HL-60 (cell line): ENCODE data around the gene AWAT1.

ENCODE experiments used
- DNase-seq, 2 experiments: peaks; one replicate each; pipeline ENCODE4 v3.0.0-alpha.2; 2010 to 2020; ENCODE audit warnings: low read depth in 1 of 2, low spot score in 1 of 2
- H3K27ac ChIP-seq: fragments of 250-450 bp; sonication (Bioruptor Pico); replicated peaks from 2 replicates; pipeline ENCODE4 v1.5.1; 2020; ENCODE audit warnings: mild to moderate bottlenecking, moderate library complexity
- H3K27me3 ChIP-seq: fragments of 250-450 bp; sonication (Bioruptor Pico); 2 replicates; pipeline ENCODE4 v1.5.1; 2021; ENCODE audit warnings: mild to moderate bottlenecking, moderate library complexity; ENCODE audit not compliant: insufficient read depth, poor library complexity, severe bottlenecking
- H3K4me3 ChIP-seq: replicated peaks from 2 replicates; pipeline ENCODE4 v1.5.1; 2011; ENCODE audit warnings: mild to moderate bottlenecking, control low read depth, low read length; ENCODE audit not compliant: insufficient read depth
- CTCF ChIP-seq: IDR thresholded peaks from one replicate; pipeline ENCODE4 v1.5.1; 2011; ENCODE audit warnings: low read length, control low read depth, inconsistent platforms; ENCODE audit not compliant: insufficient read depth
- GABPA ChIP-seq: IDR thresholded peaks from 2 replicates; pipeline ENCODE4 v1.6.1; 2012; ENCODE audit warnings: low read depth
- POLR2AphosphoS5 ChIP-seq: IDR thresholded peaks from 2 replicates; pipeline ENCODE4 v1.6.1; 2012; ENCODE audit warnings: low read depth
- SPI1 ChIP-seq: IDR thresholded peaks from 2 replicates; pipeline ENCODE4 v1.6.1; 2012; ENCODE audit warnings: low read depth, mild to moderate bottlenecking, borderline replicate concordance
- TF ChIP-seq, protein P1 (sequence below): IDR thresholded peaks from 2 replicates; pipeline ENCODE4 v1.6.1; 2012; ENCODE audit warnings: low read depth; ENCODE audit not compliant: insufficient replicate concordance

Gene AWAT1

GRCh38 chrX:70279081-70279480, 44.6 kb downstream of the AWAT1 start:
- TF ChIP-seq CTCF (no peak), POLR2AphosphoS5 (no peak), SPI1 (no peak), GABPA (no peak)
- TF ChIP-seq, protein P1, sequence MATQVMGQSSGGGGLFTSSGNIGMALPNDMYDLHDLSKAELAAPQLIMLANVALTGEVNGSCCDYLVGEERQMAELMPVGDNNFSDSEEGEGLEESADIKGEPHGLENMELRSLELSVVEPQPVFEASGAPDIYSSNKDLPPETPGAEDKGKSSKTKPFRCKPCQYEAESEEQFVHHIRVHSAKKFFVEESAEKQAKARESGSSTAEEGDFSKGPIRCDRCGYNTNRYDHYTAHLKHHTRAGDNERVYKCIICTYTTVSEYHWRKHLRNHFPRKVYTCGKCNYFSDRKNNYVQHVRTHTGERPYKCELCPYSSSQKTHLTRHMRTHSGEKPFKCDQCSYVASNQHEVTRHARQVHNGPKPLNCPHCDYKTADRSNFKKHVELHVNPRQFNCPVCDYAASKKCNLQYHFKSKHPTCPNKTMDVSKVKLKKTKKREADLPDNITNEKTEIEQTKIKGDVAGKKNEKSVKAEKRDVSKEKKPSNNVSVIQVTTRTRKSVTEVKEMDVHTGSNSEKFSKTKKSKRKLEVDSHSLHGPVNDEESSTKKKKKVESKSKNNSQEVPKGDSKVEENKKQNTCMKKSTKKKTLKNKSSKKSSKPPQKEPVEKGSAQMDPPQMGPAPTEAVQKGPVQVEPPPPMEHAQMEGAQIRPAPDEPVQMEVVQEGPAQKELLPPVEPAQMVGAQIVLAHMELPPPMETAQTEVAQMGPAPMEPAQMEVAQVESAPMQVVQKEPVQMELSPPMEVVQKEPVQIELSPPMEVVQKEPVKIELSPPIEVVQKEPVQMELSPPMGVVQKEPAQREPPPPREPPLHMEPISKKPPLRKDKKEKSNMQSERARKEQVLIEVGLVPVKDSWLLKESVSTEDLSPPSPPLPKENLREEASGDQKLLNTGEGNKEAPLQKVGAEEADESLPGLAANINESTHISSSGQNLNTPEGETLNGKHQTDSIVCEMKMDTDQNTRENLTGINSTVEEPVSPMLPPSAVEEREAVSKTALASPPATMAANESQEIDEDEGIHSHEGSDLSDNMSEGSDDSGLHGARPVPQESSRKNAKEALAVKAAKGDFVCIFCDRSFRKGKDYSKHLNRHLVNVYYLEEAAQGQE: no peak

DNA sequence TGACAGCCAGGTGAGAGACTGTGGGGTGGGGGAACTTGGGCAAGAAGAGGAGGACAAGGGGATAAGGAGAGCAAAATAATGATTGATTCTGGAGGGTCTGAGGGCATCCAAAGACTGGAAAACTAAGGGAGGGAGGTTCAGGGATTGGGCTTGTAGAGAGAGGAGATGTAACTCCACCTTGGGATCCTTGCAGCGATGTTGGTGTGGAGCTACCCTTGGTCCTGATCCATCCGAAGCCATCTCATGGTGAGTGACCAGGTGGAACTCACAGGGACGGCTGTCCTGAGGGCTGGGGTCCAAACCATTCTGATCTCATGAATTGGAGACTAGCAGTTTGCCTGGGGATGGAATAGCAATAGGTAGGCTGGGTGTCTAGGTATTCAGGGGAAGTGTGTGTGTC, 46.1 kb downstream of the AWAT1 start:
- Histone ChIP-seq H3K4me3 (no peak overlapping the region), H3K27me3 (no peaks in the 10 kb centered on the region), H3K27ac (no peak overlapping the region)
- no peak for TF ChIP-seq CTCF
- TF ChIP-seq, protein P1: peak; percentile 48
- DNase-seq: no peak

More at GRCh38 chrX:70279081-70279480, 44.6 kb downstream of the AWAT1 start:
- no peak for DNase-seq
- Histone ChIP-seq H3K4me3 (no peak overlapping the region), H3K27me3 (no peaks in the 10 kb centered on the region), H3K27ac (no peak overlapping the region)

GRCh38 chrX:70281951-70282350, 47.5 kb downstream of the AWAT1 start, which contains the start of gene RAB41:
Gene RAB41 (plus strand): TSS chrX:70282172. CDS start chrX:70282218, 46 bp downstream.
- TF ChIP-seq SPI1: no peak
- TF ChIP-seq, protein P1: no peak
- TF ChIP-seq CTCF: no peak
- TF ChIP-seq GABPA: no peak
- no peak for TF ChIP-seq POLR2AphosphoS5

More at GRCh38 chrX:70281951-70282350, 47.5 kb downstream of the AWAT1 start, which contains the start of gene RAB41:
- Histone ChIP-seq H3K27ac (no peak within 1 kb of the TSS), H3K27me3 (no peaks in the 10 kb centered on the region), H3K4me3 (no peak within 1 kb of the TSS)
- no peak for DNase-seq
